ENCODE data around the gene BEST3.
"Not testable (repeated sequence)": the region's sequence is repeated elsewhere in the genome, so short reads cannot be mapped to it uniquely, and the experiment has no call there.

BEST3 gene

DNA sequence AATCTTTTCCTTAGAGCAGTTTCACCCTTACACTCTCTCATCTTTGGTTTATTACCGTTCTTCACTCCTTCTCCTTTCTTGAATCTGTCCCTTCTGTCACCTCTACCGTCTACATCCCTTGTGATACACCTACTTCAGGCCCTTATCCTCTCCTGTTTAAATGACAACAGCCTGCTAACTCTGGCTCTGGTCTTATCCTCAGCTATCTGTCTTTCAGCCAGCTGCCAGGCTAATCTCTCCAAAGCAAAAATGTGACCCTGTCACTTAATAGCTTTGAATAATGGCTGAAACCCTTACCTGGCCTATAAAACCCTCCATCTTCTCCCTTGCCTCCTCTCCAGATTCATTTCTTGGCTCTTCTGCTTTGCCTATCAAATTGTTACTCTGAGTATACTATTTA, 32.3 kb downstream of the BEST3 start:
- DNase-seq (ENCODE audit: extremely low spot score) = no peak
- ChIA-PET POLR2A (no interaction called here), CTCF (interaction anchor here (0.6 kb wide), 1 partner anchor 218 kb away, joined by 4 read pairs; no protein-coding TSS in a partner anchor)
- TF ChIP-seq CTBP1 (IDR thresholded peaks at IDR 0.05; ENCODE audit: borderline replicate concordance) = no peak

DNA sequence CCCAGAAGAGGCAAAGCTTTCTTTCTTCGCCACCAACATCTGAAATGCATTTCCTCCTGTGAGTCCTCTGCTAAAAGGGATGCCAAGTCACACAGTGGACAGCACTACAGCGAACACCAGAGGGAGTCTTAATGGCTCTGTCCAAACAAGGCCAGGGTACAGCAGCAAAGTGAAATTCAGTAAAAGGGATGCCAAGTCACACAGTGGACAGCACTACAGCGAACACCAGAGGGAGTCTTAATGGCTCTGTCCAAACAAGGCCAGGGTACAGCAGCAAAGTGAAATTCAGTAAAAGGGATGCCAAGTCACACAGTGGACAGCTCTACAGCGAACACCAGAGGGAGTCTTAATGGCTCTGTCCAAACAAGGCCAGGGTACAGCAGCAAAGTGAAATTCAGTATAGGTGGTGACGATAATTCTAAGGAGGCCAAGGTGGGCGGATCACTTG, 34.1 kb downstream of the BEST3 start:
- CTCF ChIA-PET = interaction anchor here (0.6 kb wide), 1 partner anchor 14 kb away, joined by 3 read pairs; no protein-coding TSS in a partner anchor
- DNase-seq (ENCODE audit: extremely low spot score); POLR2A ChIA-PET: not testable (repeated sequence)

GRCh38 chr12:69663726-69664125, 35.4 kb downstream of the BEST3 start:
- ChIA-PET CTCF (interaction anchor here (1.1 kb wide), 1 partner anchor 73 kb away, joined by 3 read pairs; no protein-coding TSS in a partner anchor), POLR2A (interaction anchor here (1.0 kb wide), 1 partner anchor 78 kb away, joined by 3 read pairs; the partner anchor contains the start of gene CCT2)
- DNase-seq (ENCODE audit: extremely low spot score) = no peak
- TF ChIP-seq SP1 (IDR thresholded peaks at IDR 0.05) (no peak), FOXA1 (IDR thresholded peaks at IDR 0.05) (no peak), CTBP1 (IDR thresholded peaks at IDR 0.05; ENCODE audit: borderline replicate concordance) (no peak), PKNOX1 (IDR thresholded peaks at IDR 0.05) (no peak), SUZ12 (IDR thresholded peaks at IDR 0.05) (no peak), TARDBP (IDR thresholded peaks at IDR 0.05) (no peak), BHLHE40 (IDR thresholded peaks at IDR 0.05; ENCODE audit: borderline replicate concordance) (no peak), L3MBTL2 (conservative IDR thresholded peaks at IDR 0.05) (no peak), FOXM1 (IDR thresholded peaks at IDR 0.05; ENCODE audit: borderline replicate concordance) (no peak), ELF4 (IDR thresholded peaks at IDR 0.05) (no peak), NFRKB (IDR thresholded peaks at IDR 0.05) (no peak), HDGF (IDR thresholded peaks at IDR 0.05; ENCODE audit: borderline replicate concordance) (no peak), FOXK2 (IDR thresholded peaks at IDR 0.05) (no peak), ARNT (IDR thresholded peaks at IDR 0.05) (no peak), LEF1 (IDR thresholded peaks at IDR 0.05; ENCODE audit: borderline replicate concordance) (no peak), ZNF384 (IDR thresholded peaks at IDR 0.05) (no peak)

DNA sequence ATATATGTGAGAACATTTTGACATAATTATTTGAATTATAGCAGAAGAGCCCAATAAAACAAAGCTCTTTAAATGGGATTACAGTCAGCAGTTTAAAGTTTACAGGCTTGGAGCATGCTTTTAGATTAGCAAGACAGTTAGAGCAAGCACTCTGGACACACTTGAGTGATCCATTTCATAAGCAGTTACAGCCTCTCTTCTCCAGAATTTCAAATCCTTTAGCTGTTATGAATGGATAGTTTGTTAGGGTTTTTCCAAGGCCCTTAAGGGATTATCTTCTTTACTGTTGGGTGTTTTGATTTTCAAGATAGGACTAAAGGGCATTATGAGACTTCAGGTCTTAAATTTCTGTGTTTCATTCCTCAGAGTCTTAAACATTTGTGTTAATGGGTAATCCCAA, 36.3 kb downstream of the BEST3 start:
- TF ChIP-seq FOXK2 (IDR thresholded peaks at IDR 0.05) (no peak), ZNF384 (IDR thresholded peaks at IDR 0.05) (no peak), PKNOX1 (IDR thresholded peaks at IDR 0.05) (no peak), LEF1 (IDR thresholded peaks at IDR 0.05; ENCODE audit: borderline replicate concordance) (no peak), SP1 (IDR thresholded peaks at IDR 0.05) (no peak), FOXA1 (IDR thresholded peaks at IDR 0.05) (no peak), BHLHE40 (IDR thresholded peaks at IDR 0.05; ENCODE audit: borderline replicate concordance) (no peak), ARNT (IDR thresholded peaks at IDR 0.05) (no peak), HDGF (IDR thresholded peaks at IDR 0.05; ENCODE audit: borderline replicate concordance) (no peak), NFRKB (IDR thresholded peaks at IDR 0.05) (no peak), CTBP1 (IDR thresholded peaks at IDR 0.05; ENCODE audit: borderline replicate concordance) (no peak), ELF4 (IDR thresholded peaks at IDR 0.05) (no peak), SUZ12 (IDR thresholded peaks at IDR 0.05) (no peak)
- ChIA-PET POLR2A (no interaction called here), CTCF (no interaction called here)
- DNase-seq (ENCODE audit: extremely low spot score) = no peak

- POLR2A ChIA-PET = no interaction called here
- no peak for DNase-seq (ENCODE audit: extremely low spot score)
- CTCF ChIA-PET = no interaction called here
- TF ChIP-seq SP1 (IDR thresholded peaks at IDR 0.05) (no peak), TARDBP (IDR thresholded peaks at IDR 0.05) (no peak), PKNOX1 (IDR thresholded peaks at IDR 0.05) (no peak), L3MBTL2 (conservative IDR thresholded peaks at IDR 0.05) (no peak), ARNT (IDR thresholded peaks at IDR 0.05) (no peak), LEF1 (IDR thresholded peaks at IDR 0.05; ENCODE audit: borderline replicate concordance) (no peak), ELF4 (IDR thresholded peaks at IDR 0.05) (no peak), FOXM1 (IDR thresholded peaks at IDR 0.05; ENCODE audit: borderline replicate concordance) (no peak), CTBP1 (IDR thresholded peaks at IDR 0.05; ENCODE audit: borderline replicate concordance) (no peak), FOXK2 (IDR thresholded peaks at IDR 0.05) (no peak)
These were observed 37.7 kb downstream of the BEST3 start for GRCh38 chr12:69661386-69661785.

DNA sequence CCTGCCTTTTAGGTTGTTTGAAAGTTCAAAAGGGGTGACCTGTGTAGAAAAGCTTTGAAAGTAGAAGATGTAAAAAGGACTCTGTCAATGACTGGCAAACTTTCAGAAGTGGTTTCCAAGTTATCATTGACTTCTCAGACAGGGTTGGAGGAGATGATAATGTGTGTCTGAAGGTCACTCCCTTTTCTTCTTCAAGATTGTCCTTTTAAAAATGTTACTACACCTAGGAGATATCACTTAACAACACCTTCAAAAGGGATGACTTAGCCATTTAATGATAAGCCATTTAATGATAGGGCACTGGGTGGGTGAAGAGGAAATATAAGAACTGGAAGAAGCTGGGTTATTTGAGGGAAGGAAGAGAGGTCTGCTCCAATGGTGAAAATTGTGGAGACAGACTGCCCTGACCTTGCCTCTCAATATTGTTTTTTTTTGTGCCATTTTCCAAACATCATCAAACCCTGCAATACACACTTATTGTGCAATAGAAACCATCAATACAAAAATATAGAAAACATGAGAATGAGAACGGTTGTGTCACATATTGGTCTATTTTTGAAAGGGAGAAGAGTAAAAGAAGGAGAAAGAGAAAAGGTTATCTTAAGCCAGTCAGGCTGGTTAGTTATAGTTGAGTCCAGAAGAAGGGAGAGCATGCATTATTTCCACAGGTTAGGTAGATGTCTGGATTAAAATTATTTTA, 38.8 kb downstream of the BEST3 start:
- DNase-seq (ENCODE audit: extremely low spot score) = no peak
- ChIA-PET POLR2A (no interaction called here), CTCF (no interaction called here)
- TF ChIP-seq L3MBTL2 (conservative IDR thresholded peaks at IDR 0.05) = no peak
- TF ChIP-seq LEF1 (IDR thresholded peaks at IDR 0.05; ENCODE audit: borderline replicate concordance) = no peak
- no peak for TF ChIP-seq FOXK2 (IDR thresholded peaks at IDR 0.05)

DNA sequence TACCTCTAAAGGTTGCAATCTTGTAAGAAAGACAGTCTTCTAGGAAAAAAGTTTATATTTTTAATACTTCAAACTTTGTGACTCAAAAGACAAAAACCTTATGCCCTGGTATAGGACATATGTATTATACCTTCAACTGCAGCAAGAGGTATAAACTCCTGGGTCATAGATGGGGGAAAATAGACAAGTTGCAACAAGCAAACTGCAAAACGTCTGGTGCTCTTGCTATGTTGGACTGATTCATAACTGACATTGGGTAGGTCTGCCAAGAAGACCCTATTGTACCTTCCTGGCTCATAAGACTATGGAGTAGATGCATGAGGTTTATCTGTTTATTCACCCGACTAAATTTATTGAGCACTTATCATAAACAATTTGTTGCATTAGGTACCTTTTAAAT, 40.9 kb downstream of the BEST3 start:
- ChIA-PET POLR2A (no interaction called here), CTCF (no interaction called here)
- no peak for DNase-seq (ENCODE audit: extremely low spot score)
- TF ChIP-seq SUZ12 (IDR thresholded peaks at IDR 0.05) (no peak), L3MBTL2 (conservative IDR thresholded peaks at IDR 0.05) (no peak), ARNT (IDR thresholded peaks at IDR 0.05) (no peak), BHLHE40 (IDR thresholded peaks at IDR 0.05; ENCODE audit: borderline replicate concordance) (no peak), HDGF (IDR thresholded peaks at IDR 0.05; ENCODE audit: borderline replicate concordance) (no peak), SP1 (IDR thresholded peaks at IDR 0.05) (no peak), FOXK2 (IDR thresholded peaks at IDR 0.05) (no peak), FOXA1 (IDR thresholded peaks at IDR 0.05) (no peak), FOXM1 (IDR thresholded peaks at IDR 0.05; ENCODE audit: borderline replicate concordance) (no peak), ZNF384 (IDR thresholded peaks at IDR 0.05) (no peak), LEF1 (IDR thresholded peaks at IDR 0.05; ENCODE audit: borderline replicate concordance) (no peak), NFRKB (IDR thresholded peaks at IDR 0.05) (no peak), PKNOX1 (IDR thresholded peaks at IDR 0.05) (no peak), TARDBP (IDR thresholded peaks at IDR 0.05) (no peak), ELF4 (IDR thresholded peaks at IDR 0.05) (no peak), CTBP1 (IDR thresholded peaks at IDR 0.05; ENCODE audit: borderline replicate concordance) (no peak)
